ENCODE measurements around the gene SYNPO2.

DNA sequence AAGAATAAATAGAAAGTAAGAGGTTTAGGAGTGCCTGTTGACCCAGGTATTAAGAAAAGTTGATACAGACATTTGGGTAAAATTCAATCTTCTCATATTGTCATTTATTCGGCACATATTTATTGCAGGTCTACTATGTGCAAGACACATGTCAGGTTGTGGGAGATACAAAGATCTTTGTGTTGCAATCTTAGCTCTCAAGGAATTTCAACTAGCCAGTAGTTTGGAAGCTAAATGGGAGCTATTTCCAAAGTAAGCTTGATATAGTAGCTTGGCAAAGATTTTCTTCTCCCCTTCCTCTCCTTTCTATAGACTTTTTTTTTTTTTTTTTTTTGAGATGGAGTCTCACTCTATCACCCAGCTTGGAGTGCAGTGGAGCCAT lies 122.9 kb downstream of the SYNPO2 start:
- TF ChIP-seq, protein P1, sequence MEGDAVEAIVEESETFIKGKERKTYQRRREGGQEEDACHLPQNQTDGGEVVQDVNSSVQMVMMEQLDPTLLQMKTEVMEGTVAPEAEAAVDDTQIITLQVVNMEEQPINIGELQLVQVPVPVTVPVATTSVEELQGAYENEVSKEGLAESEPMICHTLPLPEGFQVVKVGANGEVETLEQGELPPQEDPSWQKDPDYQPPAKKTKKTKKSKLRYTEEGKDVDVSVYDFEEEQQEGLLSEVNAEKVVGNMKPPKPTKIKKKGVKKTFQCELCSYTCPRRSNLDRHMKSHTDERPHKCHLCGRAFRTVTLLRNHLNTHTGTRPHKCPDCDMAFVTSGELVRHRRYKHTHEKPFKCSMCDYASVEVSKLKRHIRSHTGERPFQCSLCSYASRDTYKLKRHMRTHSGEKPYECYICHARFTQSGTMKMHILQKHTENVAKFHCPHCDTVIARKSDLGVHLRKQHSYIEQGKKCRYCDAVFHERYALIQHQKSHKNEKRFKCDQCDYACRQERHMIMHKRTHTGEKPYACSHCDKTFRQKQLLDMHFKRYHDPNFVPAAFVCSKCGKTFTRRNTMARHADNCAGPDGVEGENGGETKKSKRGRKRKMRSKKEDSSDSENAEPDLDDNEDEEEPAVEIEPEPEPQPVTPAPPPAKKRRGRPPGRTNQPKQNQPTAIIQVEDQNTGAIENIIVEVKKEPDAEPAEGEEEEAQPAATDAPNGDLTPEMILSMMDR (conservative IDR thresholded peaks at IDR 0.05; ENCODE audit: low read depth, low read length) = no peak
- TF ChIP-seq EZH2 (IDR thresholded peaks at IDR 0.05; ENCODE audit: borderline replicate concordance, low read depth, low read length, poor library complexity, severe bottlenecking) = no peak

Measured in A673 (cell line).